H1 (cell line): ENCODE measurements around the gene XRN2. TPM values are rescaled to one million over a fixed set of nuclear protein-coding genes. Genes with fewer than 3 reads are reported as not detected.

Experiments
- CTCF ChIA-PET: fragments of 300-600 bp; sonication (Branson Sonifier 250); formaldehyde crosslinking; loops from one replicate; lab custom pipeline; 2021; ENCODE audit not compliant: partially characterized antibody; lab: Charles Lee
- POLR2A ChIA-PET: fragments of 300-600 bp; sonication (Branson Sonifier 250); formaldehyde crosslinking; loops from one replicate; lab custom pipeline; 2021; ENCODE audit warnings: inconsistent platforms; ENCODE audit not compliant: partially characterized antibody; lab: Charles Lee
- DNase-seq, 2 experiments: peaks; one replicate each; pipeline versions ENCODE4 v3.0.0 to v3.0.0-alpha.2; 2010 to 2022; ENCODE audit warnings: low spot score in 2 of 2, low read depth in 1 of 2, mixed read lengths in 1 of 2
- FAIRE-seq: peaks from 2 replicates; lab custom pipeline; 2011; peaks lifted over from hg19 to GRCh38; lab: Jason Lieb, UNC
- H2AFZ ChIP-seq: 2 replicates; pipeline ENCODE4 v1.8.1; 2012; ENCODE audit warnings: low read length, inconsistent platforms
- H2AK5ac ChIP-seq: 2 replicates; pipeline ENCODE4 v1.6.1; 2013; ENCODE audit warnings: low read depth, low read length
- H2BK120ac ChIP-seq: replicated peaks from 2 replicates; pipeline ENCODE3; 2013; ENCODE audit warnings: low read depth, low read length, inconsistent platforms
- H2BK12ac ChIP-seq: 2 replicates; pipeline ENCODE4 v1.6.1; 2013; ENCODE audit warnings: low read depth, low read length
- H2BK15ac ChIP-seq: 2 replicates; pipeline ENCODE4 v1.6.1; 2013; ENCODE audit warnings: low read length
- H2BK20ac ChIP-seq: 2 replicates; pipeline ENCODE4 v1.6.1; 2013; ENCODE audit warnings: low read length
- H2BK5ac ChIP-seq: 2 replicates; pipeline ENCODE4 v1.6.1; 2013; ENCODE audit warnings: low read depth, low read length
- H3K14ac ChIP-seq: 2 replicates; pipeline ENCODE4 v1.6.1; 2013; ENCODE audit warnings: inconsistent platforms; ENCODE audit not compliant: insufficient read length
- H3K18ac ChIP-seq: 2 replicates; pipeline ENCODE4 v1.6.1; 2013; ENCODE audit warnings: low read length; ENCODE audit errors: extremely low read depth
- H3K23ac ChIP-seq: 2 replicates; pipeline ENCODE4 v1.6.1; 2013; ENCODE audit warnings: inconsistent platforms; ENCODE audit not compliant: insufficient read length
- H3K23me2 ChIP-seq: 2 replicates; pipeline ENCODE4 v1.6.1; 2013; ENCODE audit warnings: low read depth, low read length
- H3K27ac ChIP-seq: 2 replicates; pipeline ENCODE4 v1.6.1; 2011; ENCODE audit warnings: low read depth, low read length, inconsistent platforms
- H3K27me3 ChIP-seq, 4 experiments: replicated peaks in 1 of 4; 1 replicate in 1 of 4; 2 replicates in 3 of 4; pipeline versions ENCODE4 v1.6.1 to v1.8.1; 2011 to 2013; ENCODE audit warnings: low read length in 3 of 4, mild to moderate bottlenecking in 3 of 4, inconsistent platforms in 2 of 4, mixed read lengths in 2 of 4, moderate library complexity in 1 of 4; ENCODE audit not compliant: control insufficient read depth in 3 of 4, insufficient read depth in 3 of 4; ENCODE audit errors: extremely low read depth in 1 of 4
- H3K36me3 ChIP-seq, 4 experiments: 2 replicates each; pipeline versions ENCODE4 v1.6.1 to v1.8.1; 2011 to 2013; ENCODE audit warnings: mild to moderate bottlenecking in 4 of 4, low read length in 3 of 4, moderate library complexity in 2 of 4, control low read depth in 1 of 4, inconsistent platforms in 1 of 4; ENCODE audit not compliant: insufficient read depth in 4 of 4, control insufficient read depth in 2 of 4
- H3K4ac ChIP-seq: replicated peaks from 2 replicates; pipeline ENCODE3; 2013; ENCODE audit warnings: low read length, low read depth, mixed read lengths, inconsistent platforms; ENCODE audit not compliant: insufficient read length
- H3K4me1 ChIP-seq, 4 experiments: replicated peaks in 1 of 4; 1 replicate in 1 of 4; 2 replicates in 3 of 4; pipeline versions ENCODE4 v1.6.1 to v1.8.1; 2011 to 2013; ENCODE audit warnings: low read length in 3 of 4, inconsistent platforms in 2 of 4, mixed read lengths in 1 of 4; ENCODE audit not compliant: insufficient read depth in 4 of 4, control insufficient read depth in 3 of 4
- H3K4me2 ChIP-seq, 2 experiments: 2 replicates each; pipeline versions ENCODE4 v1.6.1 to v1.8.1; 2011 to 2013; ENCODE audit warnings: low read depth in 2 of 2, low read length in 2 of 2, control low read depth in 1 of 2, inconsistent platforms in 1 of 2, mild to moderate bottlenecking in 1 of 2; ENCODE audit not compliant: insufficient read depth in 1 of 2
- H3K4me3 ChIP-seq, 4 experiments: fragments of 200-600, 300-600 bp in 1 of 4; sonication (generic), shearing (Covaris generic), sonication (Bioruptor Twin) in 1 of 4; 2 replicates each; pipeline versions ENCODE4 v1.5.1 to v1.8.1; 2011 to 2016; ENCODE audit warnings: low read length in 4 of 4, low read depth in 3 of 4, control low read depth in 2 of 4, inconsistent platforms in 2 of 4, mild to moderate bottlenecking in 2 of 4, mixed read lengths in 1 of 4, moderate library complexity in 1 of 4; ENCODE audit not compliant: insufficient read depth in 2 of 4; ENCODE audit errors: extremely low read depth in 1 of 4
- H3K56ac ChIP-seq: replicated peaks from 2 replicates; pipeline ENCODE3; 2013; ENCODE audit warnings: low read depth, mild to moderate bottlenecking, mixed read lengths, low read length, inconsistent platforms; ENCODE audit not compliant: insufficient read length
- H3K79me1 ChIP-seq: 2 replicates; pipeline ENCODE4 v1.6.1; 2013; ENCODE audit warnings: low read depth, low read length, control low read depth
- H3K79me2 ChIP-seq, 2 experiments: 2 replicates each; pipeline versions ENCODE4 v1.6.1 to v1.8.1; 2012 to 2013; ENCODE audit warnings: low read length in 2 of 2, mild to moderate bottlenecking in 2 of 2, inconsistent platforms in 1 of 2; ENCODE audit not compliant: insufficient read depth in 2 of 2, control insufficient read depth in 1 of 2
- H3K9ac ChIP-seq, 4 experiments: replicated peaks in 1 of 4; 1 replicate in 1 of 4; 2 replicates in 3 of 4; pipeline versions ENCODE4 v1.6.1 to v1.8.1; 2011 to 2013; ENCODE audit warnings: low read depth in 3 of 4, low read length in 3 of 4, control low read depth in 2 of 4, mild to moderate bottlenecking in 2 of 4, moderate library complexity in 2 of 4, inconsistent platforms in 1 of 4; ENCODE audit errors: extremely low read depth in 1 of 4
- H3K9me3 ChIP-seq, 2 experiments: 2 replicates each; pipeline versions ENCODE4 v1.6.1 to v1.8.1; 2012 to 2013; ENCODE audit warnings: mild to moderate bottlenecking in 2 of 2, moderate library complexity in 2 of 2, control low read depth in 1 of 2, inconsistent platforms in 1 of 2, low read depth in 1 of 2, low read length in 1 of 2, mixed read lengths in 1 of 2; ENCODE audit not compliant: insufficient read depth in 2 of 2
- H4K20me1 ChIP-seq, 2 experiments: replicated peaks in 1 of 2; 2 replicates each; pipeline versions ENCODE3 to v1.8.1; 2011 to 2013; ENCODE audit warnings: inconsistent platforms in 2 of 2, low read length in 2 of 2, mild to moderate bottlenecking in 1 of 2; ENCODE audit not compliant: insufficient read depth in 2 of 2, control insufficient read depth in 1 of 2
- H4K5ac ChIP-seq: 2 replicates; pipeline ENCODE4 v1.6.1; 2013; ENCODE audit warnings: low read length, low read depth, mixed read lengths, inconsistent platforms; ENCODE audit not compliant: insufficient read length
- H4K8ac ChIP-seq: 2 replicates; pipeline ENCODE4 v1.8.0; 2013; ENCODE audit warnings: mild to moderate bottlenecking, moderate library complexity, low read length, inconsistent platforms; ENCODE audit not compliant: insufficient read depth; ENCODE audit errors: extremely low read depth
- H4K91ac ChIP-seq: replicated peaks from 2 replicates; pipeline ENCODE3; 2013; ENCODE audit warnings: low read length, mixed read lengths, inconsistent platforms; ENCODE audit not compliant: insufficient read length
- CHD1 ChIP-seq: IDR thresholded peaks from 2 replicates; pipeline ENCODE4 v1.6.1; 2012; ENCODE audit warnings: low read depth, low read length, improper control_type of control experiment
- CTCF ChIP-seq, 3 experiments: IDR thresholded peaks; 1 replicate in 2 of 3; 2 replicates in 1 of 3; pipeline versions ENCODE4 v1.5.1 to v1.6.1; 2011; ENCODE audit warnings: low read length in 3 of 3, mild to moderate bottlenecking in 3 of 3, inconsistent platforms in 2 of 3, low read depth in 1 of 3, moderate library complexity in 1 of 3; ENCODE audit not compliant: insufficient read depth in 1 of 3; ENCODE audit errors: control extremely low read depth in 1 of 3
- EP300 ChIP-seq, 2 experiments: IDR thresholded peaks; 1 replicate in 1 of 2; 2 replicates in 1 of 2; pipeline ENCODE4 v1.6.1; 2011 to 2012; ENCODE audit warnings: low read depth in 2 of 2, low read length in 2 of 2, mild to moderate bottlenecking in 2 of 2, borderline replicate concordance in 1 of 2, inconsistent platforms in 1 of 2, moderate library complexity in 1 of 2
- KDM1A ChIP-seq: fragments of 200-600, 300-600 bp; sonication (generic); IDR thresholded peaks from 2 replicates; pipeline ENCODE4 v1.7.1; 2016; ENCODE audit warnings: mild to moderate bottlenecking, low read length, borderline replicate concordance
- KDM5A ChIP-seq: fragments of 200-600 bp; IDR thresholded peaks from 2 replicates; pipeline ENCODE4 v1.7.1; 2012; ENCODE audit warnings: mild to moderate bottlenecking, low read length, inconsistent platforms, mixed read lengths
- NRF1 ChIP-seq: IDR thresholded peaks from 2 replicates; pipeline ENCODE4 v1.6.1; 2011; ENCODE audit warnings: mild to moderate bottlenecking, low read depth, low read length, improper control_type of control experiment
- RAD21 ChIP-seq, 2 experiments: IDR thresholded peaks in 1 of 2; conservative IDR thresholded peaks in 1 of 2; 2 replicates each; pipeline ENCODE4 v1.6.1; 2011; ENCODE audit warnings: low read depth in 2 of 2, low read length in 2 of 2, improper control_type of control experiment in 1 of 2, inconsistent platforms in 1 of 2, mild to moderate bottlenecking in 1 of 2, moderate library complexity in 1 of 2
- RNF2 ChIP-seq: fragments of 200-900, 300-1000 bp; sonication (generic); IDR thresholded peaks from 2 replicates; pipeline ENCODE4 v1.7.1; 2016; ENCODE audit warnings: borderline replicate concordance, low read depth, mild to moderate bottlenecking, antibody characterized with exemption, low read length; ENCODE audit not compliant: poor library complexity, severe bottlenecking; ENCODE audit errors: missing control alignments
- SP1 ChIP-seq: IDR thresholded peaks from 2 replicates; pipeline ENCODE4 v1.6.1; 2011; ENCODE audit warnings: low read depth, low read length
- TEAD4 ChIP-seq: IDR thresholded peaks from 2 replicates; pipeline ENCODE4 v1.6.1; 2012; ENCODE audit warnings: low read depth, low read length, inconsistent platforms, mixed read lengths
- WGBS, 2 experiments: shearing (Covaris generic) in 1 of 2; methylation state at CpG; one replicate each; pipeline versions ENCODE4 v1.1.6 to v1.1.7; 2013 to 2015; ENCODE audit warnings: low lambda C conversion rate in 2 of 2, mixed read lengths in 2 of 2, inconsistent platforms in 1 of 2, low coverage in 1 of 2, missing lambda C conversion rate in 1 of 2; ENCODE audit not compliant: insufficient replicate concordance in 2 of 2, insufficient coverage in 1 of 2, insufficient read length in 1 of 2; ENCODE audit errors: extremely low coverage in 1 of 2, missing lambda C conversion rate in 1 of 2; 5-methylcytosine and 5-hydroxymethylcytosine counted together
- polyA plus RNA-seq, 7 experiments: library from polyadenylated mRNA; depleted of rRNA in 3 of 7; stranded (reverse) in 5 of 7; unstranded in 2 of 7; fragments of >200 nt in 5 of 7; fragments of 200-250 nt in 2 of 7; gene quantifications; 1 replicate in 5 of 7; 2 replicates in 1 of 7; 4 replicates in 1 of 7; pipeline versions ENCODE4 v1.2.1 to v1.2.3, GENCODE V29; 2011 to 2013; ENCODE audit warnings: missing spikeins in 2 of 7, mixed read lengths in 2 of 7
- total RNA-seq: library from RNA; stranded (reverse); fragmentation: NEBNext Ultra II Directional; extraction: Animal tissue kit (Norgen Biotek cat#: 25700); gene quantifications from 2 replicates; pipeline ENCODE4 v1.2.1, GENCODE V29; 2021

XRN2 gene
- total and polyA plus RNA-seq, 2 of the 8 experiments (the other 6 are each of a cell fraction or from before 2014, with no cell fraction given), result 60.3 to 139 TPM

DNA sequence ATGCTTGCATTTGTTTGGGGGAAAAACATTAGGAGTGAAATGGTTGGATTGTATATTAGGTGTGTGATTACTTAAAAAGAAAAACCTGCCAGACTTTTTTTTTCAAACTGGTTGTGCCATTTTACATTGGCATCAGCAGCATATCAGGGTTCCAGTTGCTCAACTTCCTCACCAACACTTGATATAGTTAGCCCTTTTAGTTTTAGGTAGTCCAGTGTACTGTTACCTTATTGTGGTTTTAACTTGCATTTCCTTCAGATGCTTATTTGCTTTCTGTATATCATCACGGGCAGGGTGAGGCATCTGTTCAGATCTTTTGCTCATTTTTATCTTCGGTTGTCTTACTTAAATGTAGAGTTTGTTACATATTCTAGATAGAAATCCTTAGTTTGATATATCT is 5.2 kb downstream of the XRN2 start:
- H3K27me3 ChIP-seq, result no peaks in the 10 kb centered on the region
- no peak overlapping the region for H4K5ac ChIP-seq
- H3K36me3 ChIP-seq, result peaks cover 0 to 4% (median 0%) of the 10 kb centered on the region in 4 experiments; a peak in 2 of 8 replicates
- H2BK20ac ChIP-seq, result no peak overlapping the region
- H4K91ac ChIP-seq, result no peak overlapping the region
- H3K79me1 ChIP-seq, result no peaks in the 10 kb centered on the region
- DNase-seq (no peak), FAIRE-seq (no peak)
- no peak overlapping the region for H3K56ac ChIP-seq
- H2BK120ac ChIP-seq, result no peak overlapping the region
- H3K18ac ChIP-seq, result no peak overlapping the region
- no peak overlapping the region for H2AFZ ChIP-seq
- no peak overlapping the region for H3K27ac ChIP-seq
- peaks cover 5% of the 10 kb centered on the region for H3K23me2 ChIP-seq
- H3K9ac ChIP-seq, result no peak overlapping the region
- peak overlapping the region in 1 of 4 experiments; percentile 11; a peak in 2 of 8 replicates for H3K4me3 ChIP-seq
- 89% methylated on average over 2 of the region's 2 CpGs; no CpG with 5 or more reads in 1 of the 2 experiments for WGBS, 2 experiments
- no peak overlapping the region for H2BK5ac ChIP-seq
- H4K8ac ChIP-seq, result no peak overlapping the region
- no peak overlapping the region for H2BK12ac ChIP-seq
- ChIA-PET POLR2A (no interaction called here), CTCF (no interaction called here)
- no peak overlapping the region for H3K14ac ChIP-seq
- H2BK15ac ChIP-seq, result no peak overlapping the region
- H3K79me2 ChIP-seq, result peaks cover 72 to 73% of the 10 kb centered on the region in 2 experiments
- H3K4me2 ChIP-seq, result peak overlapping the region in 1 of 2 experiments; percentile 3; a peak in 2 of 4 replicates
- no peak overlapping the region for H3K23ac ChIP-seq
- H3K9me3 ChIP-seq, result no peaks in the 10 kb centered on the region
- no peak overlapping the region for H3K4ac ChIP-seq
- H3K4me1 ChIP-seq, result peaks cover 0 to 6% (median 1%) of the 10 kb centered on the region in 4 experiments; a peak in 3 of 7 replicates
- no peak overlapping the region for H2AK5ac ChIP-seq
- peaks cover 16 to 26% of the 10 kb centered on the region in 2 experiments for H4K20me1 ChIP-seq
- no peak for TF ChIP-seq CHD1
- TF ChIP-seq SP1, result no peak
- TF ChIP-seq CTCF (IDR thresholded peaks at IDR 0.05; ENCODE audit: control extremely low read depth in 1 of 3, insufficient read depth in 1 of 3, low read depth in 1 of 3, low read length in 3 of 3), result no peak
- no peak for TF ChIP-seq KDM1A
- no peak for TF ChIP-seq RAD21 (IDR thresholded peaks at IDR 0.05 in 1 of 2, conservative IDR thresholded peaks at IDR 0.05 in 1 of 2; ENCODE audit: low read depth in 2 of 2, low read length in 2 of 2)
- TF ChIP-seq TEAD4, result no peak
- no peak for TF ChIP-seq KDM5A
- TF ChIP-seq NRF1, result no peak
- TF ChIP-seq RNF2, result no peak
- TF ChIP-seq EP300 (IDR thresholded peaks at IDR 0.05; ENCODE audit: borderline replicate concordance in 1 of 2, low read depth in 2 of 2, low read length in 2 of 2), result no peak
